IgD-negative memory B cell (primary cell): ENCODE measurements around the gene ST8SIA6. TPM values are rescaled to one million over a fixed set of nuclear protein-coding genes. Genes with fewer than 3 reads are reported as not detected.

Experiments used
- H3K27ac Mint-ChIP-seq, 3 donors: one replicate each; pipeline ENCODE4 v1.8.0; 2020 to 2022; ENCODE audit warnings: mild to moderate bottlenecking in 3 of 3, mixed read lengths in 3 of 3, moderate library complexity in 1 of 3
- H3K27me3 Mint-ChIP-seq: one replicate; pipeline ENCODE4 v1.8.0; 2021; ENCODE audit warnings: mixed read lengths
- H3K36me3 Mint-ChIP-seq: one replicate; pipeline ENCODE4 v1.8.0; 2020; ENCODE audit warnings: mild to moderate bottlenecking, mixed read lengths
- H3K4me1 Mint-ChIP-seq, 3 donors: one replicate each; pipeline ENCODE4 v1.8.0; 2020 to 2022; ENCODE audit warnings: mixed read lengths in 3 of 3, mild to moderate bottlenecking in 1 of 3
- H3K4me3 Mint-ChIP-seq, 4 donors: one replicate each; pipeline ENCODE4 v1.8.0; 2020 to 2022; ENCODE audit warnings: mild to moderate bottlenecking in 4 of 4, mixed read lengths in 4 of 4, moderate library complexity in 3 of 4
- H3K9me3 Mint-ChIP-seq, 3 donors: one replicate each; pipeline ENCODE4 v1.8.0; 2020 to 2021; ENCODE audit warnings: mixed read lengths in 3 of 3, mild to moderate bottlenecking in 1 of 3
- polyA plus RNA-seq: library from polyadenylated mRNA; unstranded; fragments of 300-500 nt; fragmentation: Illumina TruSeq; gene quantifications from one replicate; pipeline ENCODE4 v1.2.3, GENCODE V29; 2021

The ST8SIA6 gene
- polyA plus RNA-seq, 1 donor from 2014 or later, result not detected

- H3K27me3 Mint-ChIP-seq, result peaks cover 8% of the 10 kb centered on the region
- no peaks in the 10 kb centered on the region for H3K4me1 Mint-ChIP-seq
- H3K4me3 Mint-ChIP-seq, result peak overlapping the region in 1 of 4 donors; percentile 53
- no peaks in the 10 kb centered on the region for H3K36me3 Mint-ChIP-seq
- H3K9me3 Mint-ChIP-seq, result peaks cover 2 to 5% (median 4%) of the 10 kb centered on the region in 3 donors
- no peak overlapping the region for H3K27ac Mint-ChIP-seq
These were observed 18.3 kb upstream of the ST8SIA6 start for GRCh38 chr10:17472481-17473227.

- peaks cover 2 to 5% (median 4%) of the 10 kb centered on the region in 3 donors for H3K9me3 Mint-ChIP-seq
These were observed 15.9 kb upstream of the ST8SIA6 start for GRCh38 chr10:17470246-17470645.

GRCh38 chr10:17465328-17466125 lies 11.1 kb upstream of the ST8SIA6 start:
- Mint-ChIP-seq H3K9me3 (peaks cover 0 to 4% (median 3%) of the 10 kb centered on the region in 3 donors), H3K36me3 (peaks cover 2% of the 10 kb centered on the region), H3K27ac (no peak overlapping the region), H3K4me1 (no peaks in the 10 kb centered on the region), H3K27me3 (peaks cover 6% of the 10 kb centered on the region), H3K4me3 (no peak overlapping the region)

More at GRCh38 chr10:17470246-17470645, 15.9 kb upstream of the ST8SIA6 start:
- H3K27ac Mint-ChIP-seq, result peak overlapping the region in 1 of 3 donors; percentile 53
- no peaks in the 10 kb centered on the region for H3K36me3 Mint-ChIP-seq
- no peaks in the 10 kb centered on the region for H3K4me1 Mint-ChIP-seq
- H3K27me3 Mint-ChIP-seq, result peaks cover 8% of the 10 kb centered on the region
- H3K4me3 Mint-ChIP-seq, result no peak overlapping the region

GRCh38 chr10:17464545-17464944 lies 10.2 kb upstream of the ST8SIA6 start:
- Mint-ChIP-seq H3K4me1 (no peaks in the 10 kb centered on the region), H3K4me3 (no peak overlapping the region), H3K27ac (peak overlapping the region in 1 of 3 donors; percentile 73), H3K27me3 (peaks cover 3% of the 10 kb centered on the region), H3K36me3 (peaks cover 2% of the 10 kb centered on the region), H3K9me3 (peaks cover 0 to 4% (median 0%) of the 10 kb centered on the region in 3 donors)

GRCh38 chr10:17460756-17461155 lies 6.4 kb upstream of the ST8SIA6 start:
- Mint-ChIP-seq H3K27me3 (peaks cover 9% of the 10 kb centered on the region), H3K9me3 (peaks cover 0 to 2% (median 1%) of the 10 kb centered on the region in 3 donors), H3K4me1 (no peaks in the 10 kb centered on the region), H3K27ac (no peak overlapping the region), H3K4me3 (peak overlapping the region in 1 of 4 donors; percentile 23), H3K36me3 (peaks cover 2% of the 10 kb centered on the region)

GRCh38 chr10:17457083-17457482 lies 2.7 kb upstream of the ST8SIA6 start:
- Mint-ChIP-seq H3K4me1 (peaks cover 5 to 11% (median 7%) of the 10 kb centered on the region in 3 donors), H3K9me3 (peaks cover 0 to 1% (median 0%) of the 10 kb centered on the region in 3 donors), H3K36me3 (no peaks in the 10 kb centered on the region), H3K27ac (no peak overlapping the region), H3K27me3 (peaks cover 32% of the 10 kb centered on the region), H3K4me3 (no peak overlapping the region)

GRCh38 chr10:17456032-17456548 lies 1.7 kb upstream of the ST8SIA6 start:
- no peak overlapping the region for H3K4me3 Mint-ChIP-seq
- no peak overlapping the region for H3K27ac Mint-ChIP-seq
- H3K27me3 Mint-ChIP-seq, result peaks cover 33% of the 10 kb centered on the region
- no peaks in the 10 kb centered on the region for H3K36me3 Mint-ChIP-seq
- peaks cover 0 to 3% (median 0%) of the 10 kb centered on the region in 3 donors for H3K9me3 Mint-ChIP-seq
- peaks cover 5 to 14% (median 11%) of the 10 kb centered on the region in 3 donors for H3K4me1 Mint-ChIP-seq

GRCh38 chr10:17455015-17455520 lies 673 bp upstream of the ST8SIA6 start:
- no peak overlapping the region for H3K27ac Mint-ChIP-seq
- no peaks in the 10 kb centered on the region for H3K36me3 Mint-ChIP-seq
- H3K27me3 Mint-ChIP-seq, result peaks cover 37% of the 10 kb centered on the region
- H3K4me1 Mint-ChIP-seq, result peaks cover 5 to 16% (median 11%) of the 10 kb centered on the region in 3 donors
- peak overlapping the region; percentile 55 to 84 (median 62) for H3K4me3 Mint-ChIP-seq
- peaks cover 1 to 5% (median 1%) of the 10 kb centered on the region in 3 donors for H3K9me3 Mint-ChIP-seq

- no peak overlapping the region for H3K27ac Mint-ChIP-seq
- H3K36me3 Mint-ChIP-seq, result no peaks in the 10 kb centered on the region
- peaks cover 5 to 16% (median 11%) of the 10 kb centered on the region in 3 donors for H3K4me1 Mint-ChIP-seq
- peaks cover 36% of the 10 kb centered on the region for H3K27me3 Mint-ChIP-seq
- H3K9me3 Mint-ChIP-seq, result peaks cover 2 to 12% (median 11%) of the 10 kb centered on the region in 3 donors
- peak overlapping the region in 1 of 4 donors; percentile 72 for H3K4me3 Mint-ChIP-seq
These were observed 863 bp downstream of the ST8SIA6 start for GRCh38 chr10:17453373-17454091.

GRCh38 chr10:17453035-17453372 lies 1.4 kb downstream of the ST8SIA6 start:
- Mint-ChIP-seq H3K27ac (no peak overlapping the region), H3K36me3 (no peaks in the 10 kb centered on the region), H3K27me3 (peaks cover 34% of the 10 kb centered on the region), H3K4me1 (peaks cover 5 to 16% (median 11%) of the 10 kb centered on the region in 3 donors), H3K4me3 (peak overlapping the region in 2 of 4 donors; percentile 49 to 64), H3K9me3 (peaks cover 2 to 14% (median 10%) of the 10 kb centered on the region in 3 donors)

- peaks cover 34% of the 10 kb centered on the region for H3K27me3 Mint-ChIP-seq
- no peak overlapping the region for H3K27ac Mint-ChIP-seq
- H3K36me3 Mint-ChIP-seq, result no peaks in the 10 kb centered on the region
- peaks cover 5 to 16% (median 11%) of the 10 kb centered on the region in 3 donors for H3K4me1 Mint-ChIP-seq
- H3K4me3 Mint-ChIP-seq, result peak overlapping the region in 1 of 4 donors; percentile 16
- peaks cover 4 to 16% (median 10%) of the 10 kb centered on the region in 3 donors for H3K9me3 Mint-ChIP-seq
These were observed 2.1 kb downstream of the ST8SIA6 start for GRCh38 chr10:17452060-17452841.

GRCh38 chr10:17450024-17450423 lies 4.4 kb downstream of the ST8SIA6 start:
- no peak overlapping the region for H3K27ac Mint-ChIP-seq
- peaks cover 30% of the 10 kb centered on the region for H3K27me3 Mint-ChIP-seq
- peaks cover 5 to 16% (median 11%) of the 10 kb centered on the region in 3 donors for H3K4me1 Mint-ChIP-seq
- H3K4me3 Mint-ChIP-seq, result no peak overlapping the region
- peaks cover 4 to 16% (median 10%) of the 10 kb centered on the region in 3 donors for H3K9me3 Mint-ChIP-seq
- H3K36me3 Mint-ChIP-seq, result no peaks in the 10 kb centered on the region

GRCh38 chr10:17445400-17445998 lies 8.9 kb downstream of the ST8SIA6 start:
- Mint-ChIP-seq H3K27ac (no peak overlapping the region), H3K4me3 (no peak overlapping the region), H3K27me3 (peaks cover 13% of the 10 kb centered on the region), H3K9me3 (peaks cover 4 to 16% (median 8%) of the 10 kb centered on the region in 3 donors), H3K4me1 (peaks cover 0 to 4% (median 3%) of the 10 kb centered on the region in 3 donors), H3K36me3 (no peaks in the 10 kb centered on the region)
